Measurements from ENCODE around the gene RAD21L1.

DNA sequence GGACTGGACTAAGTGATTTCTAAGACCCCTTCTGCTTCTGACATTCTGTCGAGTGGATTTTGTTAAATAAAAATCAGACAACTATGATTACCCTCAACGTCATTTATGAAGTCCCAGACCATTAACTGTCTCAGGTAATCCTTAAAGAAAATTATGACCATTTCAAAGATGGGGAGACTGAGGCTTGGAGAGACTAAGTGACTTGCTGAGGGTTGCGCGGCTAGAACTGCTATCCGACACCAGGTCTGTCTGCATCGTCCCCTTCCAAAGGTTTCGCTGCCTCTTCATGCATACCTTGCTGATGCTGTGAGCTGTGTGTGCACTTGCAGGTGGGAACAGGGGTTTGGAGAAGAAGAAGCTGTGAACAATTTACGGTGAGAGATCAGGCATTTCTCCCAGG lies 43.4 kb downstream of the RAD21L1 start:
- TF ChIP-seq, protein P1, sequence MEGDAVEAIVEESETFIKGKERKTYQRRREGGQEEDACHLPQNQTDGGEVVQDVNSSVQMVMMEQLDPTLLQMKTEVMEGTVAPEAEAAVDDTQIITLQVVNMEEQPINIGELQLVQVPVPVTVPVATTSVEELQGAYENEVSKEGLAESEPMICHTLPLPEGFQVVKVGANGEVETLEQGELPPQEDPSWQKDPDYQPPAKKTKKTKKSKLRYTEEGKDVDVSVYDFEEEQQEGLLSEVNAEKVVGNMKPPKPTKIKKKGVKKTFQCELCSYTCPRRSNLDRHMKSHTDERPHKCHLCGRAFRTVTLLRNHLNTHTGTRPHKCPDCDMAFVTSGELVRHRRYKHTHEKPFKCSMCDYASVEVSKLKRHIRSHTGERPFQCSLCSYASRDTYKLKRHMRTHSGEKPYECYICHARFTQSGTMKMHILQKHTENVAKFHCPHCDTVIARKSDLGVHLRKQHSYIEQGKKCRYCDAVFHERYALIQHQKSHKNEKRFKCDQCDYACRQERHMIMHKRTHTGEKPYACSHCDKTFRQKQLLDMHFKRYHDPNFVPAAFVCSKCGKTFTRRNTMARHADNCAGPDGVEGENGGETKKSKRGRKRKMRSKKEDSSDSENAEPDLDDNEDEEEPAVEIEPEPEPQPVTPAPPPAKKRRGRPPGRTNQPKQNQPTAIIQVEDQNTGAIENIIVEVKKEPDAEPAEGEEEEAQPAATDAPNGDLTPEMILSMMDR (IDR thresholded peaks at IDR 0.05; ENCODE audit: poor library complexity, severe bottlenecking), result no peak
- TF ChIP-seq RAD21 (conservative IDR thresholded peaks at IDR 0.05), result no peak

Data from neural cell (in vitro differentiated cells).